Breast epithelium (tissue), 3 donors: ENCODE data around the gene AK5.

Source experiments
- POLR2A ChIP-seq: fragments of 450-650 bp; IDR thresholded peaks from one replicate; pipeline ENCODE4 v1.6.1; 2016; ENCODE audit warnings: antibody characterized with exemption, mild to moderate bottlenecking, moderate library complexity
- POLR2AphosphoS5 ChIP-seq, 3 donors: sonication (generic); formaldehyde crosslinking; IDR thresholded peaks; one replicate each; pipeline ENCODE4 v1.6.1; 2017; ENCODE audit warnings: antibody characterized with exemption in 3 of 3
- TF ChIP-seq, protein P1 (sequence below), 3 donors: fragments of 450-650 bp; IDR thresholded peaks; one replicate each; pipeline ENCODE4 v1.5.1; 2016 to 2017; ENCODE audit warnings: antibody characterized with exemption in 3 of 3, mild to moderate bottlenecking in 3 of 3, moderate library complexity in 3 of 3

DNA sequence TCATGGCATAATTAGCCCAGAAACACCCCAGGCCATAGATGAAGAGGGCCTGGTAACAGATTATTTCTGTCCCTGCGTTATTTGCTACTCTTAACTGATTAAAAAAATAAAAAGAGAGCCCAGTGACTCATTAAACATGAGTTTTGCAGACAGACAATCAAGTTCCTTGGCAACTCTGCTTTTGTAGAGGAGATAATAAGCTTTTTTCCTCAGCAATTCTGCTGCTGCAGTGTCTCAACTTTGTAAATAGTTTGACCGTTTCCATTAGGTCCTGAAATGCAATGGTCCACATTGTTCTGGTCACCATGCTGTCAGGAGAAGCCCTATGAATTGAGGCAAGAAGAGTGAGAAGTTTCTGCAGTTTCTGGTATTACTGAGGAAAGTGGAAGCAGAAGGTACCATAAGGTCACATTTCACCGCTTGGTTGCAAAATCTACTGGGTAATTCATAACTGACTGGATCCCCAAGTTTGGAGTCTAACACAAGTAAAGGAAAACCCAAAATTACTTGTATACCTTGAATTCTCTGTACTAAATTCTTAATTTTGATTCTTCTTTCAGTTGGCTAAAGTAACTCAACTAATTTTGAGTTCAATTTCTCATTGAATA is 261.1 kb downstream of the AK5 start:
- TF ChIP-seq, protein P1, sequence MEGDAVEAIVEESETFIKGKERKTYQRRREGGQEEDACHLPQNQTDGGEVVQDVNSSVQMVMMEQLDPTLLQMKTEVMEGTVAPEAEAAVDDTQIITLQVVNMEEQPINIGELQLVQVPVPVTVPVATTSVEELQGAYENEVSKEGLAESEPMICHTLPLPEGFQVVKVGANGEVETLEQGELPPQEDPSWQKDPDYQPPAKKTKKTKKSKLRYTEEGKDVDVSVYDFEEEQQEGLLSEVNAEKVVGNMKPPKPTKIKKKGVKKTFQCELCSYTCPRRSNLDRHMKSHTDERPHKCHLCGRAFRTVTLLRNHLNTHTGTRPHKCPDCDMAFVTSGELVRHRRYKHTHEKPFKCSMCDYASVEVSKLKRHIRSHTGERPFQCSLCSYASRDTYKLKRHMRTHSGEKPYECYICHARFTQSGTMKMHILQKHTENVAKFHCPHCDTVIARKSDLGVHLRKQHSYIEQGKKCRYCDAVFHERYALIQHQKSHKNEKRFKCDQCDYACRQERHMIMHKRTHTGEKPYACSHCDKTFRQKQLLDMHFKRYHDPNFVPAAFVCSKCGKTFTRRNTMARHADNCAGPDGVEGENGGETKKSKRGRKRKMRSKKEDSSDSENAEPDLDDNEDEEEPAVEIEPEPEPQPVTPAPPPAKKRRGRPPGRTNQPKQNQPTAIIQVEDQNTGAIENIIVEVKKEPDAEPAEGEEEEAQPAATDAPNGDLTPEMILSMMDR (IDR thresholded peaks at IDR 0.05) = no peak
- no peak for TF ChIP-seq POLR2AphosphoS5 (IDR thresholded peaks at IDR 0.05)
- TF ChIP-seq POLR2A = no peak
